GM23338 (cell line): ENCODE results near the gene N4BP2. TPM values are rescaled to one million over a fixed set of nuclear protein-coding genes. Genes with fewer than 3 reads are reported as not detected.

Source experiments
- ATAC-seq: fragments of 200-7000 bp; cut with Tn5 transposase; 3 replicates; pipeline ENCODE4 v1.9.1; 2020
- DNase-seq: peaks from one replicate; pipeline ENCODE4 v3.0.0-alpha.2; 2015; ENCODE audit warnings: low spot score
- H2AFZ ChIP-seq: fragments of 200-600 bp; sonication (generic); 2 replicates; pipeline ENCODE4 v1.8.0; 2016; ENCODE audit warnings: antibody characterized with exemption, mild to moderate bottlenecking, moderate library complexity
- H3F3A ChIP-seq: fragments of 200-600 bp; sonication (generic); replicated peaks from 2 replicates; pipeline ENCODE4 v1.8.0; 2017; ENCODE audit warnings: antibody characterized with exemption, mixed run types, low read depth
- H3K27ac ChIP-seq: fragments of 200-600 bp; sonication (generic); 2 replicates; pipeline ENCODE4 v1.6.1; 2016; ENCODE audit warnings: low read depth
- H3K27me3 ChIP-seq: fragments of 200-600 bp; sonication (generic); 2 replicates; pipeline ENCODE4 v1.8.0; 2016; ENCODE audit warnings: mild to moderate bottlenecking, mixed run types, moderate library complexity; ENCODE audit not compliant: insufficient read depth
- H3K36me3 ChIP-seq: fragments of 200-600 bp; sonication (generic); 2 replicates; pipeline ENCODE4 v1.8.0; 2016; ENCODE audit warnings: mild to moderate bottlenecking; ENCODE audit not compliant: insufficient read depth
- H3K4me1 ChIP-seq: fragments of 200-600 bp; sonication (generic); 2 replicates; pipeline ENCODE4 v1.8.0; 2016; ENCODE audit warnings: mild to moderate bottlenecking, moderate library complexity; ENCODE audit not compliant: insufficient read depth
- H3K4me2 ChIP-seq: fragments of 200-600 bp; sonication (generic); 2 replicates; pipeline ENCODE4 v1.7.1; 2017; ENCODE audit warnings: mixed run types
- H3K4me3 ChIP-seq: fragments of 200-600 bp; sonication (generic); 2 replicates; pipeline ENCODE4 v1.6.1; 2016; ENCODE audit warnings: mixed run types
- H3K79me2 ChIP-seq: fragments of 200-600 bp; sonication (generic); replicated peaks from 2 replicates; pipeline ENCODE4 v1.8.0; 2017; ENCODE audit warnings: mild to moderate bottlenecking; ENCODE audit not compliant: insufficient read depth
- H3K9me2 ChIP-seq: fragments of 200-600 bp; sonication (generic); 2 replicates; pipeline ENCODE4 v1.8.0; 2017; ENCODE audit not compliant: insufficient read depth
- H4K20me1 ChIP-seq: fragments of 200-600 bp; sonication (generic); replicated peaks from 2 replicates; pipeline ENCODE4 v1.8.0; 2017; ENCODE audit warnings: mild to moderate bottlenecking; ENCODE audit not compliant: insufficient read depth
- H3K27ac Mint-ChIP-seq: 2 replicates; pipeline ENCODE4 v1.8.0; 2020; ENCODE audit warnings: inconsistent platforms, mild to moderate bottlenecking, moderate library complexity, mixed read lengths
- H3K27me3 Mint-ChIP-seq: 3 replicates; pipeline ENCODE4 v1.8.0; 2022; ENCODE audit warnings: low read depth, mild to moderate bottlenecking, moderate library complexity, mixed read lengths, inconsistent platforms; ENCODE audit not compliant: insufficient read depth, poor library complexity
- H3K36me3 Mint-ChIP-seq: 3 replicates; pipeline ENCODE4 v1.8.0; 2021; ENCODE audit warnings: low read depth, mild to moderate bottlenecking, inconsistent platforms, moderate library complexity, mixed read lengths
- H3K4me1 Mint-ChIP-seq: 3 replicates; pipeline ENCODE4 v1.8.0; 2020; ENCODE audit warnings: mild to moderate bottlenecking, inconsistent platforms, mixed read lengths
- H3K4me3 Mint-ChIP-seq: 3 replicates; pipeline ENCODE4 v1.8.0; 2021; ENCODE audit warnings: moderate library complexity, mild to moderate bottlenecking, inconsistent platforms, mixed read lengths
- H3K9me3 Mint-ChIP-seq: 3 replicates; pipeline ENCODE4 v1.8.0; 2020; ENCODE audit warnings: moderate library complexity, mild to moderate bottlenecking, inconsistent platforms, mixed read lengths
- CREB1 ChIP-seq: fragments of 250-450 bp; sonication (Bioruptor Pico); IDR thresholded peaks from 2 replicates; pipeline ENCODE4 v1.5.0; 2020; ENCODE audit warnings: low read depth, mild to moderate bottlenecking, moderate library complexity
- JUNB ChIP-seq: IDR thresholded peaks from one replicate; pipeline ENCODE4 v1.6.1; 2016; ENCODE audit warnings: antibody characterized with exemption; ENCODE audit not compliant: unreplicated experiment
- NANOG ChIP-seq: IDR thresholded peaks from 2 replicates; pipeline ENCODE4 v1.6.1; 2016; ENCODE audit warnings: antibody characterized with exemption, borderline replicate concordance
- POLR2AphosphoS5 ChIP-seq: IDR thresholded peaks from 2 replicates; pipeline ENCODE4 v1.6.1; 2016; ENCODE audit warnings: antibody characterized with exemption, low read depth
- STAT1 ChIP-seq: IDR thresholded peaks from one replicate; pipeline ENCODE4 v1.6.1; 2016; ENCODE audit warnings: antibody characterized with exemption; ENCODE audit not compliant: unreplicated experiment
- ZNF114 ChIP-seq: fragments of 250-450 bp; sonication (Bioruptor Pico); IDR thresholded peaks from 2 replicates; pipeline ENCODE4 v1.5.0; 2020; ENCODE audit warnings: mild to moderate bottlenecking, moderate library complexity
- ZNF331 ChIP-seq: fragments of 250-450 bp; sonication (Bioruptor Pico); IDR thresholded peaks from 2 replicates; pipeline ENCODE4 v1.5.0; 2020; ENCODE audit warnings: low read depth, mild to moderate bottlenecking, moderate library complexity
- polyA plus RNA-seq: library from polyadenylated mRNA; unstranded; fragments of >200 nt; fragmentation: Nextera tagmentation; extraction: Ambion mirVana; gene quantifications from 2 replicates; pipeline ENCODE4 v1.2.1, GENCODE V29; 2016
- total RNA-seq: library from RNA; depleted of rRNA; stranded (reverse); fragments of >200 nt; shearing (Covaris generic); gene quantifications from 2 replicates; pipeline ENCODE4 v1.2.3, GENCODE V29; 2014
- TF ChIP-seq, protein P1 (sequence below): fragments of 250-450 bp; sonication (Bioruptor Pico); IDR thresholded peaks from 2 replicates; pipeline ENCODE4 v1.5.0; 2020; ENCODE audit warnings: mild to moderate bottlenecking, moderate library complexity
- TF ChIP-seq, protein P2 (sequence below), 2 experiments: fragments of 200-600 bp in 1 of 2; sonication (generic) in 1 of 2; conservative IDR thresholded peaks; 2 replicates each; pipeline versions ENCODE4 v1.5.1 to v1.6.1; 2016 to 2017; ENCODE audit warnings: antibody characterized with exemption in 2 of 2, low read depth in 2 of 2, mild to moderate bottlenecking in 2 of 2, moderate library complexity in 1 of 2

N4BP2 gene
- total and polyA plus RNA-seq, 2 experiments from 2014 or later, result 25.6 to 46.3 TPM

- Mint-ChIP-seq H3K4me3 (no peak overlapping the region), H3K9me3 (no peaks in the 10 kb centered on the region), H3K4me1 (peaks cover 15% of the 10 kb centered on the region), H3K36me3 (no peaks in the 10 kb centered on the region), H3K27ac (peak overlapping the region; percentile 5; the same call in 1 of the 2 replicates), H3K27me3 (peaks cover 2% of the 10 kb centered on the region)
- peaks cover 4% of the 10 kb centered on the region for H3K4me1 ChIP-seq
- DNase-seq, result no peak
- H3K4me3 ChIP-seq, result no peak overlapping the region
- no peaks in the 10 kb centered on the region for H3K36me3 ChIP-seq
- ATAC-seq, result no peak
- no peaks in the 10 kb centered on the region for H3K9me2 ChIP-seq
- TF ChIP-seq ZNF114 (no peak), JUNB (no peak), STAT1 (no peak), CREB1 (CRISPR knock-in tag) (no peak), ZNF331 (CRISPR knock-in tag) (no peak), POLR2AphosphoS5 (no peak), NANOG (no peak)
- TF ChIP-seq, protein P1, sequence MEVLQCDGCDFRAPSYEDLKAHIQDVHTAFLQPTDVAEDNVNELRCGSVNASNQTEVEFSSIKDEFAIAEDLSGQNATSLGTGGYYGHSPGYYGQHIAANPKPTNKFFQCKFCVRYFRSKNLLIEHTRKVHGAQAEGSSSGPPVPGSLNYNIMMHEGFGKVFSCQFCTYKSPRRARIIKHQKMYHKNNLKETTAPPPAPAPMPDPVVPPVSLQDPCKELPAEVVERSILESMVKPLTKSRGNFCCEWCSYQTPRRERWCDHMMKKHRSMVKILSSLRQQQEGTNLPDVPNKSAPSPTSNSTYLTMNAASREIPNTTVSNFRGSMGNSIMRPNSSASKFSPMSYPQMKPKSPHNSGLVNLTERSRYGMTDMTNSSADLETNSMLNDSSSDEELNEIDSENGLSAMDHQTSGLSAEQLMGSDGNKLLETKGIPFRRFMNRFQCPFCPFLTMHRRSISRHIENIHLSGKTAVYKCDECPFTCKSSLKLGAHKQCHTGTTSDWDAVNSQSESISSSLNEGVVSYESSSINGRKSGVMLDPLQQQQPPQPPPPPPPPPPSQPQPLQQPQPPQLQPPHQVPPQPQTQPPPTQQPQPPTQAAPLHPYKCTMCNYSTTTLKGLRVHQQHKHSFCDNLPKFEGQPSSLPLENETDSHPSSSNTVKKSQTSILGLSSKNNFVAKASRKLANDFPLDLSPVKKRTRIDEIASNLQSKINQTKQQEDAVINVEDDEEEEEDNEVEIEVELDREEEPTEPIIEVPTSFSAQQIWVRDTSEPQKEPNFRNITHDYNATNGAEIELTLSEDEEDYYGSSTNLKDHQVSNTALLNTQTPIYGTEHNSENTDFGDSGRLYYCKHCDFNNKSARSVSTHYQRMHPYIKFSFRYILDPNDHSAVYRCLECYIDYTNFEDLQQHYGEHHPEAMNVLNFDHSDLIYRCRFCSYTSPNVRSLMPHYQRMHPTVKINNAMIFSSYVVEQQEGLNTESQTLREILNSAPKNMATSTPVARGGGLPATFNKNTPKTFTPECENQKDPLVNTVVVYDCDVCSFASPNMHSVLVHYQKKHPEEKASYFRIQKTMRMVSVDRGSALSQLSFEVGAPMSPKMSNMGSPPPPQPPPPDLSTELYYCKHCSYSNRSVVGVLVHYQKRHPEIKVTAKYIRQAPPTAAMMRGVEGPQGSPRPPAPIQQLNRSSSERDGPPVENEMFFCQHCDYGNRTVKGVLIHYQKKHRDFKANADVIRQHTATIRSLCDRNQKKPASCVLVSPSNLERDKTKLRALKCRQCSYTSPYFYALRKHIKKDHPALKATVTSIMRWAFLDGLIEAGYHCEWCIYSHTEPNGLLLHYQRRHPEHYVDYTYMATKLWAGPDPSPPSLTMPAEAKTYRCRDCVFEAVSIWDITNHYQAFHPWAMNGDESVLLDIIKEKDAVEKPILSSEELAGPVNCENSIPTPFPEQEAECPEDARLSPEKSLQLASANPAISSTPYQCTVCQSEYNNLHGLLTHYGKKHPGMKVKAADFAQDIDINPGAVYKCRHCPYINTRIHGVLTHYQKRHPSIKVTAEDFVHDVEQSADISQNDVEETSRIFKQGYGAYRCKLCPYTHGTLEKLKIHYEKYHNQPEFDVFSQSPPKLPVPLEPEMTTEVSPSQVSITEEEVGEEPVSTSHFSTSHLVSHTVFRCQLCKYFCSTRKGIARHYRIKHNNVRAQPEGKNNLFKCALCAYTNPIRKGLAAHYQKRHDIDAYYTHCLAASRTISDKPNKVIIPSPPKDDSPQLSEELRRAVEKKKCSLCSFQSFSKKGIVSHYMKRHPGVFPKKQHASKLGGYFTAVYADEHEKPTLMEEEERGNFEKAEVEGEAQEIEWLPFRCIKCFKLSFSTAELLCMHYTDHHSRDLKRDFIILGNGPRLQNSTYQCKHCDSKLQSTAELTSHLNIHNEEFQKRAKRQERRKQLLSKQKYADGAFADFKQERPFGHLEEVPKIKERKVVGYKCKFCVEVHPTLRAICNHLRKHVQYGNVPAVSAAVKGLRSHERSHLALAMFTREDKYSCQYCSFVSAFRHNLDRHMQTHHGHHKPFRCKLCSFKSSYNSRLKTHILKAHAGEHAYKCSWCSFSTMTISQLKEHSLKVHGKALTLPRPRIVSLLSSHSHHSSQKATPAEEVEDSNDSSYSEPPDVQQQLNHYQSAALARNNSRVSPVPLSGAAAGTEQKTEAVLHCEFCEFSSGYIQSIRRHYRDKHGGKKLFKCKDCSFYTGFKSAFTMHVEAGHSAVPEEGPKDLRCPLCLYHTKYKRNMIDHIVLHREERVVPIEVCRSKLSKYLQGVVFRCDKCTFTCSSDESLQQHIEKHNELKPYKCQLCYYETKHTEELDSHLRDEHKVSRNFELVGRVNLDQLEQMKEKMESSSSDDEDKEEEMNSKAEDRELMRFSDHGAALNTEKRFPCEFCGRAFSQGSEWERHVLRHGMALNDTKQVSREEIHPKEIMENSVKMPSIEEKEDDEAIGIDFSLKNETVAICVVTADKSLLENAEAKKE (CRISPR knock-in tag), result no peak
- TF ChIP-seq, protein P2, sequence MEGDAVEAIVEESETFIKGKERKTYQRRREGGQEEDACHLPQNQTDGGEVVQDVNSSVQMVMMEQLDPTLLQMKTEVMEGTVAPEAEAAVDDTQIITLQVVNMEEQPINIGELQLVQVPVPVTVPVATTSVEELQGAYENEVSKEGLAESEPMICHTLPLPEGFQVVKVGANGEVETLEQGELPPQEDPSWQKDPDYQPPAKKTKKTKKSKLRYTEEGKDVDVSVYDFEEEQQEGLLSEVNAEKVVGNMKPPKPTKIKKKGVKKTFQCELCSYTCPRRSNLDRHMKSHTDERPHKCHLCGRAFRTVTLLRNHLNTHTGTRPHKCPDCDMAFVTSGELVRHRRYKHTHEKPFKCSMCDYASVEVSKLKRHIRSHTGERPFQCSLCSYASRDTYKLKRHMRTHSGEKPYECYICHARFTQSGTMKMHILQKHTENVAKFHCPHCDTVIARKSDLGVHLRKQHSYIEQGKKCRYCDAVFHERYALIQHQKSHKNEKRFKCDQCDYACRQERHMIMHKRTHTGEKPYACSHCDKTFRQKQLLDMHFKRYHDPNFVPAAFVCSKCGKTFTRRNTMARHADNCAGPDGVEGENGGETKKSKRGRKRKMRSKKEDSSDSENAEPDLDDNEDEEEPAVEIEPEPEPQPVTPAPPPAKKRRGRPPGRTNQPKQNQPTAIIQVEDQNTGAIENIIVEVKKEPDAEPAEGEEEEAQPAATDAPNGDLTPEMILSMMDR (conservative IDR thresholded peaks at IDR 0.05; ENCODE audit: low read depth in 2 of 2), result no peak
- H2AFZ ChIP-seq, result no peak overlapping the region; the same call in 1 of the 2 replicates
- H3K27me3 ChIP-seq, result no peaks in the 10 kb centered on the region
- H3K27ac ChIP-seq, result no peak overlapping the region
- H3K79me2 ChIP-seq, result no peaks in the 10 kb centered on the region
- no peaks in the 10 kb centered on the region for H3F3A ChIP-seq
- no peak overlapping the region for H3K4me2 ChIP-seq
- H4K20me1 ChIP-seq, result no peaks in the 10 kb centered on the region
These were observed 148.9 kb downstream of the N4BP2 start for GRCh38 chr4:40205259-40206198.
